ENCODE results near the gene CNOT4. TPM values are rescaled to one million over a fixed set of nuclear protein-coding genes. Genes with fewer than 3 reads are reported as not detected.

The CNOT4 gene
- total RNA-seq, 4 donors from 2014 or later: 17.8 to 35.0 (median 26.2) TPM

- Histone ChIP-seq H3K36me3 (no peaks in the 10 kb centered on the region), H3K27me3 (no peaks in the 10 kb centered on the region), H3K4me3 (no peak overlapping the region), H3K9me3 (peaks cover 0 to 11% (median 0%) of the 10 kb centered on the region in 3 donors), H3K27ac (no peak overlapping the region), H3K4me1 (no peaks in the 10 kb centered on the region)
- WGBS, 2 donors (ENCODE audit: low coverage in 1 of 2): 88% methylated on average over 1 of the region's 1 CpG; no CpG with 5 or more reads in 1 of the 2 donors
- TF ChIP-seq POLR2A (IDR thresholded peaks at IDR 0.05) (no peak), EP300 (IDR thresholded peaks at IDR 0.05) (no peak), CTCF (IDR thresholded peaks at IDR 0.05) (no peak), POLR2AphosphoS5 (IDR thresholded peaks at IDR 0.05) (no peak)
- no peak for ATAC-seq
These were observed 13.2 kb upstream of the CNOT4 start for GRCh38 chr7:135523146-135523545.

GRCh38 chr7:135522509-135522908 is 12.6 kb upstream of the CNOT4 start:
- ATAC-seq: no peak
- peaks cover 0 to 11% (median 0%) of the 10 kb centered on the region in 3 donors for H3K9me3 ChIP-seq
- TF ChIP-seq POLR2A (IDR thresholded peaks at IDR 0.05) (no peak), POLR2AphosphoS5 (IDR thresholded peaks at IDR 0.05) (no peak), EP300 (IDR thresholded peaks at IDR 0.05) (no peak), CTCF (IDR thresholded peaks at IDR 0.05) (no peak)
- no peaks in the 10 kb centered on the region for H3K27me3 ChIP-seq
- no peak overlapping the region for H3K4me3 ChIP-seq
- 78 to 85% methylated on average over 6 of the region's 6 CpGs for WGBS, 2 donors (ENCODE audit: low coverage in 1 of 2)
- no peaks in the 10 kb centered on the region for H3K36me3 ChIP-seq
- H3K4me1 ChIP-seq: no peaks in the 10 kb centered on the region
- H3K27ac ChIP-seq: no peak overlapping the region

GRCh38 chr7:135519871-135520270 is 10.0 kb upstream of the CNOT4 start:
- H3K4me3 ChIP-seq: no peak overlapping the region
- H3K27ac ChIP-seq: no peak overlapping the region
- peaks cover 0 to 11% (median 0%) of the 10 kb centered on the region in 3 donors for H3K9me3 ChIP-seq
- WGBS, 2 donors (ENCODE audit: low coverage in 1 of 2): 85 to 88% methylated on average over 4 of the region's 4 CpGs
- H3K4me1 ChIP-seq: no peaks in the 10 kb centered on the region
- H3K27me3 ChIP-seq: no peaks in the 10 kb centered on the region
- no peaks in the 10 kb centered on the region for H3K36me3 ChIP-seq
- ATAC-seq: no peak
- no peak for TF ChIP-seq CTCF (IDR thresholded peaks at IDR 0.05)
- TF ChIP-seq EP300 (IDR thresholded peaks at IDR 0.05): no peak
- TF ChIP-seq POLR2AphosphoS5 (IDR thresholded peaks at IDR 0.05): no peak
- no peak for TF ChIP-seq POLR2A (IDR thresholded peaks at IDR 0.05)

- Histone ChIP-seq H3K4me3 (no peak overlapping the region), H3K36me3 (no peaks in the 10 kb centered on the region), H3K27ac (no peak overlapping the region), H3K27me3 (no peaks in the 10 kb centered on the region), H3K9me3 (peaks cover 0 to 11% (median 0%) of the 10 kb centered on the region in 3 donors), H3K4me1 (no peaks in the 10 kb centered on the region)
- ATAC-seq: peak; percentile 58
- no peak for TF ChIP-seq CTCF (IDR thresholded peaks at IDR 0.05)
- TF ChIP-seq POLR2A (IDR thresholded peaks at IDR 0.05): no peak
- TF ChIP-seq POLR2AphosphoS5 (IDR thresholded peaks at IDR 0.05): no peak
- TF ChIP-seq EP300 (IDR thresholded peaks at IDR 0.05): no peak
These were observed 9.4 kb upstream of the CNOT4 start for GRCh38 chr7:135519233-135519688.

- no peak overlapping the region for H3K27ac ChIP-seq
- H3K4me1 ChIP-seq: no peaks in the 10 kb centered on the region
- no peaks in the 10 kb centered on the region for H3K36me3 ChIP-seq
- peaks cover 0 to 11% (median 0%) of the 10 kb centered on the region in 3 donors for H3K9me3 ChIP-seq
- no peak for ATAC-seq
- no peak overlapping the region for H3K4me3 ChIP-seq
- no peak for TF ChIP-seq POLR2AphosphoS5 (IDR thresholded peaks at IDR 0.05)
- TF ChIP-seq EP300 (IDR thresholded peaks at IDR 0.05): no peak
- no peak for TF ChIP-seq CTCF (IDR thresholded peaks at IDR 0.05)
- TF ChIP-seq POLR2A (IDR thresholded peaks at IDR 0.05): no peak
- no peaks in the 10 kb centered on the region for H3K27me3 ChIP-seq
- WGBS, 2 donors (ENCODE audit: low coverage in 1 of 2): 91% methylated on average over 1 of the region's 1 CpG
These were observed 8.8 kb upstream of the CNOT4 start for GRCh38 chr7:135518748-135519147.
